Parathyroid adenoma (tissue), 2 donors: ENCODE data around the gene SNCG.
"Not testable (repeated sequence)": the region's sequence is repeated elsewhere in the genome, so short reads cannot be mapped to it uniquely, and the experiment has no call there.

Experiments
- H2AFZ ChIP-seq: fragments of 300-600 bp; sonication (generic); one replicate; pipeline ENCODE4 v1.7.0; 2017; ENCODE audit warnings: antibody characterized with exemption, mild to moderate bottlenecking
- H3K27ac ChIP-seq: fragments of 300-600 bp; sonication (generic); one replicate; pipeline ENCODE4 v1.7.0; 2017
- H3K27me3 ChIP-seq: fragments of 300-600 bp; sonication (generic); one replicate; pipeline ENCODE4 v1.7.0; 2017; ENCODE audit warnings: low read length; ENCODE audit not compliant: control insufficient read depth, insufficient read depth
- H3K36me3 ChIP-seq: fragments of 300-600 bp; sonication (generic); one replicate; pipeline ENCODE4 v1.7.0; 2017; ENCODE audit warnings: low read length; ENCODE audit not compliant: control insufficient read depth, insufficient read depth
- H3K4me1 ChIP-seq: fragments of 300-600 bp; sonication (generic); one replicate; pipeline ENCODE4 v1.7.0; 2017; ENCODE audit warnings: control low read depth
- H3K4me2 ChIP-seq: fragments of 300-600 bp; sonication (generic); one replicate; pipeline ENCODE4 v1.7.0; 2017; ENCODE audit warnings: low read length
- H3K4me3 ChIP-seq: fragments of 300-600 bp; sonication (generic); one replicate; pipeline ENCODE4 v1.7.0; 2017; ENCODE audit warnings: low read depth, low read length
- H3K79me2 ChIP-seq: fragments of 300-600 bp; sonication (generic); one replicate; pipeline ENCODE4 v1.7.0; 2017; ENCODE audit warnings: control low read depth
- H3K9ac ChIP-seq: fragments of 300-600 bp; sonication (generic); one replicate; pipeline ENCODE4 v1.7.0; 2017; ENCODE audit warnings: mild to moderate bottlenecking
- H3K9me3 ChIP-seq: fragments of 300-600 bp; sonication (generic); one replicate; pipeline ENCODE4 v1.7.0; 2017; ENCODE audit warnings: low read length; ENCODE audit not compliant: control insufficient read depth
- TF ChIP-seq, protein P1 (sequence below): fragments of 300-600 bp; sonication (generic); IDR thresholded peaks from one replicate; pipeline ENCODE4 v1.7.0; 2017; ENCODE audit warnings: antibody characterized with exemption, mild to moderate bottlenecking
- donor health status: primary hyperparathyroidism.

The SNCG gene

GRCh38 chr10:87000491-87000890 is 42.1 kb downstream of the SNCG start:
- TF ChIP-seq, protein P1, sequence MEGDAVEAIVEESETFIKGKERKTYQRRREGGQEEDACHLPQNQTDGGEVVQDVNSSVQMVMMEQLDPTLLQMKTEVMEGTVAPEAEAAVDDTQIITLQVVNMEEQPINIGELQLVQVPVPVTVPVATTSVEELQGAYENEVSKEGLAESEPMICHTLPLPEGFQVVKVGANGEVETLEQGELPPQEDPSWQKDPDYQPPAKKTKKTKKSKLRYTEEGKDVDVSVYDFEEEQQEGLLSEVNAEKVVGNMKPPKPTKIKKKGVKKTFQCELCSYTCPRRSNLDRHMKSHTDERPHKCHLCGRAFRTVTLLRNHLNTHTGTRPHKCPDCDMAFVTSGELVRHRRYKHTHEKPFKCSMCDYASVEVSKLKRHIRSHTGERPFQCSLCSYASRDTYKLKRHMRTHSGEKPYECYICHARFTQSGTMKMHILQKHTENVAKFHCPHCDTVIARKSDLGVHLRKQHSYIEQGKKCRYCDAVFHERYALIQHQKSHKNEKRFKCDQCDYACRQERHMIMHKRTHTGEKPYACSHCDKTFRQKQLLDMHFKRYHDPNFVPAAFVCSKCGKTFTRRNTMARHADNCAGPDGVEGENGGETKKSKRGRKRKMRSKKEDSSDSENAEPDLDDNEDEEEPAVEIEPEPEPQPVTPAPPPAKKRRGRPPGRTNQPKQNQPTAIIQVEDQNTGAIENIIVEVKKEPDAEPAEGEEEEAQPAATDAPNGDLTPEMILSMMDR: no peak
- H3K27ac ChIP-seq: no peak overlapping the region

DNA sequence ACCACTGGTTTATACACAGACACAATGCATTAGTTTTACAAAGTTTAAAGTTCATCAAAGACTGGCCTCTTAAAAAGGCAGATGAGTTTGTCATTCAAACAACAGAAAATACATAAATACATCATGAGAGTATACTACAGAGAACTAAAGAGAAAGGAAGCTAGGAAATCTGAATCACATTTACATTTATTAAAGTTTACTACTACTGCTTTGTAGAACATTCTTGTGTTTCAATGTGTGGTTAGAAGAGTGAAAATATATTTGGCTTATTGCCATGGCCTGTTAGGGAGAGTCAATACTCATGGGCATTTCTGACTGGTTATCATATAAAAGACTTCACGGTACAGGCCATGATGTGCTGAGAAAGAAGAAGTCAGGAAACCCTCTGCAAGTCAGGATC is 48.7 kb downstream of the SNCG start:
- not testable (repeated sequence) for H2AFZ ChIP-seq, H3K36me3 ChIP-seq, H3K4me2 ChIP-seq, H3K27ac ChIP-seq, H3K9ac ChIP-seq, H3K4me1 ChIP-seq, H3K9me3 ChIP-seq, H3K27me3 ChIP-seq, H3K4me3 ChIP-seq, H3K79me2 ChIP-seq

More at GRCh38 chr10:87000491-87000890, 42.1 kb downstream of the SNCG start:
- no peaks in the 10 kb centered on the region for H3K79me2 ChIP-seq
- H3K9ac ChIP-seq: no peak overlapping the region
- no peaks in the 10 kb centered on the region for H3K27me3 ChIP-seq
- H3K36me3 ChIP-seq: no peaks in the 10 kb centered on the region
- no peak overlapping the region for H2AFZ ChIP-seq
- H3K4me3 ChIP-seq: no peak overlapping the region
- H3K4me1 ChIP-seq: peaks cover 4% of the 10 kb centered on the region
- no peaks in the 10 kb centered on the region for H3K9me3 ChIP-seq
- H3K4me2 ChIP-seq: no peak overlapping the region

DNA sequence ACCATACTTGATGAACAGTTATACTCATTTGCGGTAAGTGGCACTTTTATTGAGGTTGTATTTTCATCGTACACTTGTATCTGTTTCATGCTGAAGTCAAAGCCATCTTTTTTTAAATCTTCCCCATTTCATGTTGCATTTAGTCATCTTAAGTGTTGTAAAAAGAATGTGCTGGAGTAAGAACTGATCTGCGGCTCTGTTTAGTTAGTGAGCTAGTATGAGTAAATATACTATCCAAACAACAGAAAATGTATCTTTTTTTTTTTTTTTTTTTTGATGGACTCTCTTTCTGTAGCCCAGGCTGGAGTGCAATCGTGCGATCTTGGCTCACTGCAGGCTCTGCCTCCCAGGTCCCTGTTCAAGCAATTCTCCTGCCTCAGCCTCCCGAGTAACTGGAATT is 49.3 kb downstream of the SNCG start:
- not testable (repeated sequence) for H3K36me3 ChIP-seq, H3K4me2 ChIP-seq, H3K9ac ChIP-seq, H3K4me3 ChIP-seq, H3K27ac ChIP-seq, H3K27me3 ChIP-seq, H2AFZ ChIP-seq, H3K9me3 ChIP-seq, H3K79me2 ChIP-seq, H3K4me1 ChIP-seq

DNA sequence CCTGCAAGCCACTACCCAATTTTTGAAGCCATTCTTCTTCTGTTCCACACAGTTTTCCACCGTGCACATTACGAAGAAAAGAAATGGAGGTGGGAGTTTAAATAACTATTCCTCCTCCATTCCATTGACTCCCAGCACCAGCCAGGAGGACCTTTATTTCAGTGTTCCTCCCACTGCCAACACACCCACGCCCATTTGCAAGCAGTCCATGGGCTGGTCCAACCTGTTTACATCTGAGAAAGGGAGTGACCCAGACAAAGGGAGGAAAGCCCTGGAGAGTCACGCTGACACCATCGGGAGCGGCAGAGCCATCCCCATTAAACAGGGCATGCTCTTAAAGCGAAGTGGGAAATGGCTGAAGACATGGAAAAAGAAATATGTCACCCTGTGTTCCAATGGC is 49.9 kb downstream of the SNCG start:
- H3K4me3 ChIP-seq, H3K4me2 ChIP-seq, H3K27ac ChIP-seq, H3K4me1 ChIP-seq, H2AFZ ChIP-seq, H3K9me3 ChIP-seq, H3K27me3 ChIP-seq, H3K9ac ChIP-seq, H3K79me2 ChIP-seq, H3K36me3 ChIP-seq: not testable (repeated sequence)

DNA sequence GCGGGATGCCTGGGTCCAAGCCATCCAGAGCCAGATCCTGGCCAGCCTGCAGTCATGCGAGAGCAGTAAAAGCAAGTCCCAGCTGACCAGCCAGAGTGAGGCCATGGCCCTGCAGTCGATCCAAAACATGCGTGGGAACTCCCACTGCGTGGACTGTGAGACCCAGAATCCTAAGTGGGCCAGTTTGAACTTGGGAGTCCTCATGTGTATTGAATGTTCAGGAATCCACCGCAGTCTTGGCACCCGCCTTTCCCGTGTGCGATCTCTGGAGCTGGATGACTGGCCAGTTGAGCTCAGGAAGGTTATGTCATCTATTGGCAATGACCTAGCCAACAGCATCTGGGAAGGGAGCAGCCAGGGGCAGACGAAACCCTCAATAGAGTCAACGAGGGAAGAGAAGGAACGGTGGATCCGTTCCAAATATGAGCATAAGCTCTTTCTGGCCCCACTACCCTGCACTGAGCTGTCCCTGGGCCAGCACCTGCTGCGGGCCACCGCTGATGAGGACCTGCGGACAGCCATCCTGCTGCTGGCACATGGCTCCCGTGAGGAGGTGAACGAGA is 50.8 kb downstream of the SNCG start:
- not testable (repeated sequence) for H3K4me3 ChIP-seq, H2AFZ ChIP-seq, H3K9ac ChIP-seq

More for the DNA sequence above, 50.8 kb downstream of the SNCG start:
- H3K27ac ChIP-seq, H3K9me3 ChIP-seq, H3K4me2 ChIP-seq, H3K79me2 ChIP-seq, H3K4me1 ChIP-seq, H3K36me3 ChIP-seq, H3K27me3 ChIP-seq: not testable (repeated sequence)
